Gastrocnemius medialis (tissue), 4 donors: Measurements from ENCODE around the gene GNL1. TPM values are rescaled to one million over a fixed set of nuclear protein-coding genes. Genes with fewer than 3 reads are reported as not detected.

Experiments
- ATAC-seq, 2 donors: fragments of 150-250 bp; one replicate each; pipeline ENCODE4 v1.9.1; 2016
- DNase-seq, 2 donors: peaks; one replicate each; pipeline ENCODE4 v3.0.0-alpha.2; 2019
- H3K27ac ChIP-seq, 4 donors: fragments of 200-600 bp; sonication (generic); 1 replicate in 1 of 4; 2 replicates in 3 of 4; pipeline ENCODE4 v1.5.1; 2016 to 2018; ENCODE audit warnings: mild to moderate bottlenecking in 2 of 4, moderate library complexity in 1 of 4
- H3K27me3 ChIP-seq, 3 donors: fragments of 200-600 bp; sonication (generic) in 2 of 3; 1 replicate in 1 of 3; 2 replicates in 2 of 3; pipeline versions ENCODE4 v1.5.1 to v1.6.0; 2016 to 2019; ENCODE audit warnings: mild to moderate bottlenecking in 1 of 3, moderate library complexity in 1 of 3
- H3K36me3 ChIP-seq, 2 donors: fragments of 200-600 bp; sonication (generic) in 1 of 2; one replicate each; pipeline ENCODE4 v1.5.1; 2017 to 2018
- H3K4me1 ChIP-seq, 2 donors: fragments of 200-600 bp; sonication (generic) in 1 of 2; one replicate each; pipeline ENCODE4 v1.5.1; 2016 to 2017; ENCODE audit warnings: mild to moderate bottlenecking in 2 of 2
- H3K4me3 ChIP-seq, 4 donors: fragments of 200-600 bp; sonication (generic) in 3 of 4; 1 replicate in 1 of 4; 2 replicates in 3 of 4; pipeline ENCODE4 v1.5.1; 2016 to 2019; ENCODE audit warnings: mild to moderate bottlenecking in 2 of 4
- H3K9me3 ChIP-seq, 3 donors: fragments of 200-600 bp; sonication (generic) in 2 of 3; 1 replicate in 1 of 3; 2 replicates in 2 of 3; pipeline ENCODE4 v1.5.1; 2016 to 2019
- CTCF ChIP-seq, 5 experiments: fragments of 450-650 bp in 3 of 5; fragments of 200-600 bp in 2 of 5; sonication (generic) in 2 of 5; IDR thresholded peaks in 4 of 5; conservative IDR thresholded peaks in 1 of 5; 1 replicate in 4 of 5; 2 replicates in 1 of 5; pipeline ENCODE4 v1.5.1; 2016 to 2019; ENCODE audit warnings: antibody characterized with exemption in 5 of 5, mild to moderate bottlenecking in 3 of 5, moderate library complexity in 3 of 5
- POLR2A ChIP-seq, 2 donors: fragments of 450-650 bp; IDR thresholded peaks; one replicate each; pipeline ENCODE4 v1.6.1; 2017; ENCODE audit warnings: antibody characterized with exemption in 2 of 2, mild to moderate bottlenecking in 2 of 2, moderate library complexity in 2 of 2
- in situ Hi-C, 4 donors: fragments of 200-750 bp; cut with MboI; loops; one replicate each; pipeline versions ENCODE4 v1.15.0 to v1.8.0; 2017; ENCODE audit warnings: low sequenced_read_pairs in 4 of 4
- intact Hi-C: fragments of 100-400 bp; cut with DNase I; formaldehyde crosslinking; loops from one replicate; pipeline ENCODE4 v1.15.1; 2023; ENCODE audit warnings: low total_unique reads
- total RNA-seq, 4 donors: library from RNA; depleted of rRNA; stranded (reverse); fragments of >200 nt; gene quantifications; one replicate each; pipeline versions ENCODE4 v1.1.0 to v1.2.3, GENCODE V29; 2016

Gene GNL1
- total RNA-seq, 4 donors from 2014 or later, result 13.2 to 16.0 (median 14.9) TPM

- ATAC-seq, result no peak
- Histone ChIP-seq H3K4me3 (no peak overlapping the region), H3K9me3 (no peaks in the 10 kb centered on the region), H3K4me1 (peaks cover 5 to 17% of the 10 kb centered on the region in 2 donors), H3K27ac (peak overlapping the region in 1 of 4 donors; percentile 16), H3K36me3 (peaks cover 0 to 9% of the 10 kb centered on the region in 2 donors), H3K27me3 (no peaks in the 10 kb centered on the region)
- intact Hi-C loops, result loop anchor here (5.0 kb wide), 4 partner anchors 57 to 543 kb away; partner anchors contain the start of genes DHX16 and HLA-E
- in situ Hi-C loops, result loop anchor here in 2 of 4 donors (5.0 to 25.0 kb wide), 2 partner anchors 62 to 543 kb away; no protein-coding TSS in a partner anchor
- no peak for DNase-seq
- TF ChIP-seq CTCF (IDR thresholded peaks at IDR 0.05 in 4 of 5, conservative IDR thresholded peaks at IDR 0.05 in 1 of 5), result no peak
- TF ChIP-seq POLR2A (IDR thresholded peaks at IDR 0.05), result no peak
Measured at GRCh38 chr6:30543821-30544220, 12.5 kb downstream of the GNL1 start.

GRCh38 chr6:30542915-30543314 is 13.4 kb downstream of the GNL1 start:
- intact Hi-C loops, result loop anchor here (5.0 kb wide), 4 partner anchors 56 to 544 kb away; partner anchors contain the start of genes DHX16 and HLA-E
- Histone ChIP-seq H3K4me1 (peaks cover 5 to 13% of the 10 kb centered on the region in 2 donors), H3K4me3 (no peak overlapping the region), H3K36me3 (peaks cover 0 to 9% of the 10 kb centered on the region in 2 donors), H3K27me3 (no peaks in the 10 kb centered on the region), H3K27ac (peak overlapping the region in 3 of 4 donors; percentile 48 to 59 (median 53)), H3K9me3 (no peaks in the 10 kb centered on the region)
- TF ChIP-seq POLR2A (IDR thresholded peaks at IDR 0.05), result no peak
- TF ChIP-seq CTCF (IDR thresholded peaks at IDR 0.05 in 4 of 5, conservative IDR thresholded peaks at IDR 0.05 in 1 of 5), result no peak
- in situ Hi-C loops, result loop anchor here in 2 of 4 donors (5.0 to 25.0 kb wide), 2 partner anchors 61 to 544 kb away; no protein-coding TSS in a partner anchor
- no peak for DNase-seq
- no peak for ATAC-seq

GRCh38 chr6:30542404-30542725 is 13.9 kb downstream of the GNL1 start:
- H3K9me3 ChIP-seq, result no peaks in the 10 kb centered on the region
- peaks cover 5 to 13% of the 10 kb centered on the region in 2 donors for H3K4me1 ChIP-seq
- intact Hi-C loops, result loop anchor here (5.0 kb wide), 4 partner anchors 55 to 545 kb away; partner anchors contain the start of genes DHX16 and HLA-E
- peaks cover 0 to 9% of the 10 kb centered on the region in 2 donors for H3K36me3 ChIP-seq
- no peak for TF ChIP-seq POLR2A (IDR thresholded peaks at IDR 0.05)
- TF ChIP-seq CTCF (IDR thresholded peaks at IDR 0.05 in 4 of 5, conservative IDR thresholded peaks at IDR 0.05 in 1 of 5), result no peak
- ATAC-seq (no peak), DNase-seq (no peak)
- H3K27ac ChIP-seq, result peak overlapping the region in 3 of 4 donors; percentile 48 to 59 (median 53)
- in situ Hi-C loops, result loop anchor here in 2 of 4 donors (5.0 to 25.0 kb wide), 2 partner anchors 60 to 545 kb away; no protein-coding TSS in a partner anchor
- no peaks in the 10 kb centered on the region for H3K27me3 ChIP-seq
- H3K4me3 ChIP-seq, result peak overlapping the region in 3 of 4 donors; percentile 36 to 52 (median 40)

- no peaks in the 10 kb centered on the region for H3K27me3 ChIP-seq
- in situ Hi-C loops (loop anchor here in 2 of 4 donors (5.0 to 25.0 kb wide), 2 partner anchors 59 to 546 kb away; no protein-coding TSS in a partner anchor), intact Hi-C loops (loop anchor here (2.0 to 5.0 kb wide), 5 partner anchors 54 to 546 kb away; partner anchors contain the start of genes DHX16 and HLA-E)
- no peaks in the 10 kb centered on the region for H3K9me3 ChIP-seq
- H3K27ac ChIP-seq, result peak overlapping the region in 3 of 4 donors; percentile 48 to 59 (median 53)
- H3K4me3 ChIP-seq, result peak overlapping the region; percentile 36 to 52 (median 40)
- peak; percentile 78 to 90 for ATAC-seq
- peak; percentile 45 to 64 for DNase-seq
- H3K4me1 ChIP-seq, result peaks cover 5 to 13% of the 10 kb centered on the region in 2 donors
- peaks cover 0 to 5% of the 10 kb centered on the region in 2 donors for H3K36me3 ChIP-seq
- TF ChIP-seq POLR2A (IDR thresholded peaks at IDR 0.05), result peak in 1 of 2 donors; percentile 39
- TF ChIP-seq CTCF (IDR thresholded peaks at IDR 0.05 in 4 of 5, conservative IDR thresholded peaks at IDR 0.05 in 1 of 5), result peak; percentile 84 to 97 (median 93)
Measured at GRCh38 chr6:30541515-30542403, 14.5 kb downstream of the GNL1 start.
